BJ (cell line): ENCODE results near the gene CSRNP3. TPM values are rescaled to one million over a fixed set of nuclear protein-coding genes. Genes with fewer than 3 reads are reported as not detected.

Experiments
- CTCF ChIA-PET: fragments of 350-600 bp; formaldehyde crosslinking; extraction: SDS; loops from one replicate; lab custom pipeline; 2021; ENCODE audit warnings: antibody characterized with exemption, inconsistent platforms; lab: Yijun Ruan, JAX
- POLR2A ChIA-PET: fragments of 300-600 bp; sonication (Branson Sonifier 250); formaldehyde crosslinking; extraction: SDS; loops from one replicate; lab custom pipeline; 2021; ENCODE audit warnings: antibody characterized with exemption; lab: Charles Lee
- DNase-seq: peaks from one replicate; pipeline ENCODE4 v3.0.0-alpha.2; 2011; ENCODE audit warnings: low read depth
- H3K27me3 ChIP-seq: 2 replicates; pipeline ENCODE4 v1.6.0; 2011; ENCODE audit warnings: low read length; ENCODE audit not compliant: control insufficient read depth, insufficient read depth
- H3K36me3 ChIP-seq: 2 replicates; pipeline ENCODE4 v1.5.1; 2011; ENCODE audit warnings: low read length; ENCODE audit not compliant: control insufficient read depth, insufficient read depth
- H3K4me3 ChIP-seq: 2 replicates; pipeline ENCODE4 v1.5.1; 2011; ENCODE audit warnings: low read depth, mild to moderate bottlenecking, control low read depth, low read length
- CTCF ChIP-seq: IDR thresholded peaks from 2 replicates; pipeline ENCODE4 v1.5.1; 2011; ENCODE audit warnings: low read depth, mild to moderate bottlenecking, control low read depth, inconsistent platforms, low read length, moderate library complexity; ENCODE audit not compliant: insufficient read depth
- polyA plus RNA-seq: library from polyadenylated mRNA; depleted of rRNA; stranded (reverse); fragments of >200 nt; gene quantifications from 2 replicates; pipeline ENCODE4 v1.2.3, GENCODE V29; 2011

CSRNP3 gene
- polyA plus RNA-seq, 1 experiment: 0.18 TPM

- Histone ChIP-seq H3K4me3 (no peak overlapping the region), H3K27me3 (no peaks in the 10 kb centered on the region), H3K36me3 (no peaks in the 10 kb centered on the region)
- ChIA-PET CTCF (interaction anchor here (1.0 to 1.5 kb wide), 5 partner anchors 10 to 299 kb away, joined by 3 to 4 read pairs (median 3); no protein-coding TSS in a partner anchor), POLR2A (no interaction called here)
- TF ChIP-seq CTCF: no peak
- DNase-seq: no peak
Measured at GRCh38 chr2:165701147-165701546, 231.6 kb downstream of the CSRNP3 start.

GRCh38 chr2:165706960-165707487 is 237.5 kb downstream of the CSRNP3 start:
- H3K4me3 ChIP-seq: no peak overlapping the region
- TF ChIP-seq CTCF: no peak
- no peak for DNase-seq
- H3K27me3 ChIP-seq: no peaks in the 10 kb centered on the region
- H3K36me3 ChIP-seq: no peaks in the 10 kb centered on the region
- POLR2A ChIA-PET: no interaction called here
- CTCF ChIA-PET: no interaction called here

- no peak for TF ChIP-seq CTCF
- no peak overlapping the region for H3K4me3 ChIP-seq
- ChIA-PET CTCF (interaction anchor here (1.0 kb wide), 1 partner anchor 237 kb away, joined by 3 read pairs; the partner anchor contains the start of gene TTC21B), POLR2A (no interaction called here)
- H3K27me3 ChIP-seq: no peaks in the 10 kb centered on the region
- DNase-seq: no peak
- H3K36me3 ChIP-seq: no peaks in the 10 kb centered on the region
Measured at GRCh38 chr2:165716091-165716490, 246.6 kb downstream of the CSRNP3 start.

DNA sequence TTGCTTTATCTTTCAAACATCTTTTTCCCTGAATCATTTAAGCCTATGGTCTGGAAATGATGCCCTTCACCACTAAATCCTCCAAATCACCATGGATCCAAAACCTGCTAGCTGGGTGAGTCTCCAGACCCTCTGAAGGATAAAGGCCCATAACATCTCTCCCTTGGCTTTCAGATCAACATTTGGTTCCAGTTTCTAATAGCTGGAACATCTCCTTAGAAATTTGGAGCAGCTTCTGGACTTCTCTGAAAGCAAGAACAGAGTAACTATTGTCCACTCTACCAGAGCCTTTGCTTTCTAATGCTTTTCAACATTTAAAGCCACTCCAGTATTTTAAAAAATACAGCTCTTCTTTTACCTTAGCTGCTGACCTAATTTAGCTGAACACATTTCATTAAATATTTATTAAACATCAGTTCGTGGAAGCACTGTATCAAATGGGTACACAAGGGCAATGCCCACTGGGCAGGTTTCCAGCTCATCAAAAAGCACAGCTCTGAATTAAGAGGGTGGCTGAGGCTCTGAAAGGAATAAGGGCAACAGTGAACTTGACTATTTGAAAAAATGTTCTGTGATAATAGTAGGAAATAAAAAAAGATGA is 249.2 kb downstream of the CSRNP3 start:
- no peaks in the 10 kb centered on the region for H3K27me3 ChIP-seq
- ChIA-PET POLR2A (no interaction called here), CTCF (interaction anchor here (1.2 kb wide), 1 partner anchor 60 kb away, joined by 3 read pairs; no protein-coding TSS in a partner anchor)
- no peak overlapping the region for H3K4me3 ChIP-seq
- no peak for TF ChIP-seq CTCF
- H3K36me3 ChIP-seq: no peaks in the 10 kb centered on the region
- DNase-seq: no peak

DNA sequence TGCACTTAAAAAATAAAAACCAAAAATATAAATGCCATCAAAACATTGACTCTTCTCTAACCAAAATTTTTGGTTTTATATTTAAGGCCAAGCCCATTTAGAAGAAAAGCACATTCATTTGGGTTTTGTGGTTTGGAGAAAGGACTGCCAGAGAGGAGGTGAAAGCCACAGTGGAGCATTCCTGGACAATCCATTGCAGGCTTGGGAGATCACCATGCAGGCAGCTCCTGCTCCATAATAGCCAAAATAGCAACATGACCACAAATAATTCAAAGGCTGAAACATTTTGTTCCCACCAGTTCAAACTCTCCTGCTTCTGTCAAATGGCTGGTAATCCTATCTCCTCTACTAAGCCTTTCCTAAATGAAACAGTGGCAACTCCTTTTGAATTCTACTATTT is 251.0 kb downstream of the CSRNP3 start:
- CTCF ChIA-PET: no interaction called here
- no peak overlapping the region for H3K4me3 ChIP-seq
- no peaks in the 10 kb centered on the region for H3K27me3 ChIP-seq
- H3K36me3 ChIP-seq: no peaks in the 10 kb centered on the region
- POLR2A ChIA-PET: interaction anchor here (0.5 kb wide), 1 partner anchor 630 kb away, joined by 7 read pairs; no protein-coding TSS in a partner anchor
- TF ChIP-seq CTCF: no peak
- peak; percentile 88 for DNase-seq
